Urothelium cell line (cell line): ENCODE data around the gene RASL10B.
A peak's percentile ranks its signal among the peaks of the same experiment; 100 is the strongest.

Source experiments
- DNase-seq: peaks from one replicate; pipeline ENCODE4 v3.0.0; 2011; ENCODE audit warnings: low spot score, mixed read lengths
- FAIRE-seq: peaks from 2 replicates; lab custom pipeline; 2011; peaks lifted over from hg19 to GRCh38; lab: Jason Lieb, UNC

Gene RASL10B

GRCh38 chr17:35763767-35764122, 32.3 kb downstream of the RASL10B start:
- FAIRE-seq (no peak), DNase-seq (no peak)

GRCh38 chr17:35764123-35764991, 32.9 kb downstream of the RASL10B start:
- peak; percentile 96 for DNase-seq
- no peak for FAIRE-seq

- FAIRE-seq (no peak), DNase-seq (no peak)
Observed at GRCh38 chr17:35765086-35765710, 33.8 kb downstream of the RASL10B start.

GRCh38 chr17:35765756-35766488, 34.5 kb downstream of the RASL10B start:
- FAIRE-seq, result no peak
- DNase-seq, result no peak

- DNase-seq (no peak), FAIRE-seq (no peak)
Observed at GRCh38 chr17:35766489-35766877, 35.0 kb downstream of the RASL10B start.

GRCh38 chr17:35766903-35767510, 35.6 kb downstream of the RASL10B start:
- DNase-seq, result no peak
- no peak for FAIRE-seq

GRCh38 chr17:35768797-35769196, 37.4 kb downstream of the RASL10B start:
- no peak for DNase-seq
- no peak for FAIRE-seq

GRCh38 chr17:35769895-35770486, 38.6 kb downstream of the RASL10B start:
- FAIRE-seq, result no peak
- DNase-seq, result no peak

GRCh38 chr17:35773129-35773528, 41.7 kb downstream of the RASL10B start:
- DNase-seq, result no peak
- no peak for FAIRE-seq

GRCh38 chr17:35773679-35774425, 42.4 kb downstream of the RASL10B start:
- no peak for DNase-seq
- FAIRE-seq, result no peak

GRCh38 chr17:35774499-35774898, 43.1 kb downstream of the RASL10B start:
- FAIRE-seq (no peak), DNase-seq (no peak)

- no peak for DNase-seq
- no peak for FAIRE-seq
Observed at GRCh38 chr17:35775039-35775438, 43.6 kb downstream of the RASL10B start.

GRCh38 chr17:35775583-35775982, 44.1 kb downstream of the RASL10B start:
- FAIRE-seq (no peak), DNase-seq (no peak)

GRCh38 chr17:35778641-35779196, 47.3 kb downstream of the RASL10B start:
- no peak for FAIRE-seq

GRCh38 chr17:35780950-35781349, 49.5 kb downstream of the RASL10B start:
- DNase-seq, result no peak
- no peak for FAIRE-seq

More at GRCh38 chr17:35778641-35779196, 47.3 kb downstream of the RASL10B start:
- DNase-seq, result no peak

- FAIRE-seq, result no peak
- no peak for DNase-seq
Observed at GRCh38 chr17:35784895-35785294, 53.5 kb downstream of the RASL10B start.

GRCh38 chr17:35786941-35787432, 55.5 kb downstream of the RASL10B start:
- DNase-seq, result no peak
- FAIRE-seq, result no peak

- peak; percentile 69 for DNase-seq
- FAIRE-seq, result no peak
Observed at GRCh38 chr17:35788477-35789368, 57.3 kb downstream of the RASL10B start.

- FAIRE-seq (no peak), DNase-seq (no peak)
Observed at GRCh38 chr17:35790841-35791240, 59.4 kb downstream of the RASL10B start.
